Duodenal mucosa (tissue), 2 donors: ENCODE results near the gene LDLRAD3.

Source experiments
- H3K27ac ChIP-seq: one replicate; pipeline ENCODE4 v1.7.0; 2013; ENCODE audit warnings: low read depth, low read length
- H3K27me3 ChIP-seq, 2 donors: one replicate each; pipeline ENCODE4 v1.7.0; 2013; ENCODE audit warnings: low read length in 2 of 2, control low read depth in 1 of 2; ENCODE audit not compliant: insufficient read depth in 2 of 2, control insufficient read depth in 1 of 2
- H3K36me3 ChIP-seq, 2 donors: one replicate each; pipeline ENCODE4 v1.7.0; 2013; ENCODE audit warnings: low read length in 2 of 2, control low read depth in 1 of 2; ENCODE audit not compliant: insufficient read depth in 2 of 2, control insufficient read depth in 1 of 2
- H3K4me1 ChIP-seq, 2 donors: one replicate each; pipeline ENCODE4 v1.7.0; 2013; ENCODE audit warnings: low read length in 2 of 2, control low read depth in 1 of 2; ENCODE audit not compliant: insufficient read depth in 2 of 2, control insufficient read depth in 1 of 2
- H3K4me3 ChIP-seq, 2 donors: one replicate each; pipeline ENCODE4 v1.7.0; 2013; ENCODE audit warnings: low read length in 2 of 2, low read depth in 1 of 2
- H3K9ac ChIP-seq, 2 donors: one replicate each; pipeline ENCODE4 v1.7.0; 2013; ENCODE audit warnings: low read length in 2 of 2, low read depth in 1 of 2
- H3K9me3 ChIP-seq, 2 donors: one replicate each; pipeline ENCODE4 v1.7.0; 2013; ENCODE audit warnings: low read length in 2 of 2, control low read depth in 1 of 2; ENCODE audit not compliant: control insufficient read depth in 1 of 2

Gene LDLRAD3

GRCh38 chr11:35982061-35982460, 38.2 kb downstream of the LDLRAD3 start:
- Histone ChIP-seq H3K27ac (no peak overlapping the region), H3K4me3 (no peak overlapping the region)

GRCh38 chr11:35983981-35984380, 40.1 kb downstream of the LDLRAD3 start:
- H3K4me3 ChIP-seq, result no peak overlapping the region
- H3K27me3 ChIP-seq, result no peaks in the 10 kb centered on the region
- H3K36me3 ChIP-seq, result no peaks in the 10 kb centered on the region
- H3K9me3 ChIP-seq, result peaks cover 0 to 1% of the 10 kb centered on the region in 2 donors
- H3K9ac ChIP-seq, result no peak overlapping the region
- no peak overlapping the region for H3K27ac ChIP-seq
- H3K4me1 ChIP-seq, result no peaks in the 10 kb centered on the region

More at GRCh38 chr11:35982061-35982460, 38.2 kb downstream of the LDLRAD3 start:
- H3K36me3 ChIP-seq, result no peaks in the 10 kb centered on the region
- no peaks in the 10 kb centered on the region for H3K4me1 ChIP-seq
- no peaks in the 10 kb centered on the region for H3K9me3 ChIP-seq
- no peaks in the 10 kb centered on the region for H3K27me3 ChIP-seq
- no peak overlapping the region for H3K9ac ChIP-seq

GRCh38 chr11:35986947-35987346, 43.1 kb downstream of the LDLRAD3 start:
- Histone ChIP-seq H3K4me3 (no peak overlapping the region), H3K36me3 (no peaks in the 10 kb centered on the region)

GRCh38 chr11:35990170-35990569, 46.3 kb downstream of the LDLRAD3 start:
- Histone ChIP-seq H3K27ac (no peak overlapping the region), H3K4me1 (no peaks in the 10 kb centered on the region), H3K9me3 (peaks cover 0 to 10% of the 10 kb centered on the region in 2 donors), H3K4me3 (no peak overlapping the region), H3K27me3 (no peaks in the 10 kb centered on the region), H3K36me3 (no peaks in the 10 kb centered on the region), H3K9ac (no peak overlapping the region)

More at GRCh38 chr11:35986947-35987346, 43.1 kb downstream of the LDLRAD3 start:
- Histone ChIP-seq H3K27ac (no peak overlapping the region), H3K9ac (no peak overlapping the region), H3K27me3 (no peaks in the 10 kb centered on the region), H3K9me3 (peaks cover 0 to 4% of the 10 kb centered on the region in 2 donors), H3K4me1 (no peaks in the 10 kb centered on the region)

GRCh38 chr11:35990816-35991215, 47.0 kb downstream of the LDLRAD3 start:
- Histone ChIP-seq H3K36me3 (no peaks in the 10 kb centered on the region), H3K4me3 (no peak overlapping the region), H3K27me3 (no peaks in the 10 kb centered on the region), H3K9me3 (peaks cover 0 to 14% of the 10 kb centered on the region in 2 donors), H3K9ac (no peak overlapping the region), H3K4me1 (no peaks in the 10 kb centered on the region), H3K27ac (no peak overlapping the region)

GRCh38 chr11:35992548-35992947, 48.7 kb downstream of the LDLRAD3 start:
- H3K9me3 ChIP-seq, result peaks cover 0 to 14% of the 10 kb centered on the region in 2 donors
- no peaks in the 10 kb centered on the region for H3K4me1 ChIP-seq
- H3K27ac ChIP-seq, result no peak overlapping the region
- no peaks in the 10 kb centered on the region for H3K36me3 ChIP-seq
- H3K9ac ChIP-seq, result no peak overlapping the region
- no peaks in the 10 kb centered on the region for H3K27me3 ChIP-seq
- no peak overlapping the region for H3K4me3 ChIP-seq

- H3K9me3 ChIP-seq, result peaks cover 0 to 9% of the 10 kb centered on the region in 2 donors
- no peaks in the 10 kb centered on the region for H3K36me3 ChIP-seq
- H3K4me3 ChIP-seq, result no peak overlapping the region
- no peaks in the 10 kb centered on the region for H3K4me1 ChIP-seq
- H3K27ac ChIP-seq, result no peak overlapping the region
- H3K9ac ChIP-seq, result no peak overlapping the region
- H3K27me3 ChIP-seq, result no peaks in the 10 kb centered on the region
Observed at GRCh38 chr11:35994421-35994820, 50.6 kb downstream of the LDLRAD3 start.

GRCh38 chr11:35995681-35996271, 51.9 kb downstream of the LDLRAD3 start:
- Histone ChIP-seq H3K4me3 (no peak overlapping the region), H3K27me3 (no peaks in the 10 kb centered on the region), H3K4me1 (no peaks in the 10 kb centered on the region), H3K9ac (no peak overlapping the region), H3K9me3 (peaks cover 0 to 9% of the 10 kb centered on the region in 2 donors), H3K36me3 (no peaks in the 10 kb centered on the region), H3K27ac (no peak overlapping the region)

- H3K9ac ChIP-seq, result no peak overlapping the region
- H3K27me3 ChIP-seq, result no peaks in the 10 kb centered on the region
- H3K36me3 ChIP-seq, result no peaks in the 10 kb centered on the region
- peaks cover 0 to 9% of the 10 kb centered on the region in 2 donors for H3K9me3 ChIP-seq
- H3K27ac ChIP-seq, result no peak overlapping the region
- no peaks in the 10 kb centered on the region for H3K4me1 ChIP-seq
- no peak overlapping the region for H3K4me3 ChIP-seq
Observed at GRCh38 chr11:35997902-35998520, 54.1 kb downstream of the LDLRAD3 start.

- Histone ChIP-seq H3K36me3 (no peaks in the 10 kb centered on the region), H3K9me3 (peaks cover 0 to 11% of the 10 kb centered on the region in 2 donors), H3K4me1 (no peaks in the 10 kb centered on the region), H3K27ac (no peak overlapping the region), H3K4me3 (no peak overlapping the region), H3K27me3 (no peaks in the 10 kb centered on the region), H3K9ac (no peak overlapping the region)
Observed at GRCh38 chr11:35998634-35999033, 54.8 kb downstream of the LDLRAD3 start.
